Fibroblast of skin of back (primary cell): ENCODE results near the gene CEP76.
"Not testable (repeated sequence)": the region's sequence is repeated elsewhere in the genome, so short reads cannot be mapped to it uniquely, and the experiment has no call there.

Experiments used
- DNase-seq: peaks from one replicate; pipeline ENCODE4 v3.0.0-alpha.2; 2013

CEP76 gene

GRCh38 chr18:12639990-12640880 is 62.3 kb downstream of the CEP76 start:
- DNase-seq, result peak; percentile 89

DNA sequence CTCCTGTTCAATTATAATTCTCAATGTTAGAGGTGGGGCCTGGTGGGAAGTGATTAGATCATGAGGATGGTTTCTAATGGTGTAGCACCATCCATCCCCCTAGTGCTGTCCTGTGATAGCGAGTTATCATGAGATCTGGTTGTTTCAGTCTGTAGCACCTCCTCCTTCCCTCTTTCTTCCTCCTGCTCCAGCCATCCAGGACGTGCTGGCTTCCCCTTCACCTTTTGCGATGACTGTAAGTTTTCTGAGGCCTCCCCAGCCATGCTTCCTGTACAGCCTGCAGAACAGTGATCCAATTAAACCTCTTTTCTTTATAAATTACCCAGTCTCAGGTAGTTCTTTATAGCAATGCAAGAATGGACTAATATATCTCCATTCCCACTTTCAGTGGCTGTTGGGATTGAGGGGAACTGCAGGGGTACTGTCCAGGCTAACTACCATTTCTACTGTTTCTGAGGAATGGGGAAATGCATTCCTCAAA is 63.8 kb downstream of the CEP76 start:
- no peak for DNase-seq

DNA sequence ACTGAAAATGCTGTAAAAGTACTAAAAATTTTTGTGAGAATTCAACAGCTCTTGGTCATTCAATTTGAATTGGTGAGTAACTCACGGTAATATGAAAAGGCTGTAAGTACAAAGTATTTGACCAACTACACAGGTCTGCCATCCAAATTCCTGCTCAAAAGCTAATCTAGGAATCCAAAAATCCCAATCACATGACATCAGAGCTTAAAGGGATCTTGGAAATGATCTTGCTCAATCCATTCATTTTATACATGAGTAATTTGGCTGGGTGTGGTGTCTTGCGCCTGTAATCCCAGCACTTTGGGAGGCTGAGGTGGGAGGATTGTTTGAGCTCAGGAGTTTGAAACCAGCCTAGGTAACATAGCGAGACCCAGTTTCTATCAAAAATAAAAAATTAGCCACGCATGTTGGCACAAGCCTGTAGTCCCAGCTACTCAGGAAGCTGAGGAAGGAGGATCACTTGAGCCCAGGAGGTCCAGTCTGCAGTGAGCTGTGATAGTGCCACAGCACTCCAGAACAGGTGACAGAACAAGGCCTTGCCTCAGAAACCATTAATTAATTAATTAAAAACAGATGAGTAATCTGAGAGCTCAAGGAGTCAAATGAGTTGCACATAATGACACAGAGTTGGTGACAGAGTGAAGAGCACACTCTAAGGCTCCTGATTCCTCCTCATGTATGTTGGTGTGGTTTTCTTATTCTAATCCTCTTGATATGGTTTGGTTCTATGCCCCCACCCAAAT is 64.5 kb downstream of the CEP76 start:
- peak; percentile 81 for DNase-seq

DNA sequence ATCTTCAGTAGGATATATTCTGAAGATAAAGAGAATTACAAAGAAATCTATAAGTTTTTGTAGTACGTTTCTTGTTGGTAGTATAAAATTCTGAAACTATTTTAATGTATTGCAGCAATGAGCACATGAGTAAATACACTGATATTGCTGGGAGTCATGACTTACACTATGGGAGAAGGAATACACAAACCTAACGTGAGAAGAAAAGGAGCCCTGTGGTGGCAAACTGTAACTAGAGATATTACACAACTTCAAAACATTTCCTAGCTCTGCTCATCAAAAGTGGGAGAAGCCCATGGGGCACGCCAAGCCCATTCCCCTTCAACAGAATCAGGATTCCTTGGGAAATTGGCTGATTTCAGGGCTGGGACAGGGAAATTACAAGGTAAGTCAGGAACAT is 65.1 kb downstream of the CEP76 start:
- DNase-seq, result peak; percentile 32

- DNase-seq, result no peak
Measured at GRCh38 chr18:12631831-12632477, 70.6 kb downstream of the CEP76 start.

DNA sequence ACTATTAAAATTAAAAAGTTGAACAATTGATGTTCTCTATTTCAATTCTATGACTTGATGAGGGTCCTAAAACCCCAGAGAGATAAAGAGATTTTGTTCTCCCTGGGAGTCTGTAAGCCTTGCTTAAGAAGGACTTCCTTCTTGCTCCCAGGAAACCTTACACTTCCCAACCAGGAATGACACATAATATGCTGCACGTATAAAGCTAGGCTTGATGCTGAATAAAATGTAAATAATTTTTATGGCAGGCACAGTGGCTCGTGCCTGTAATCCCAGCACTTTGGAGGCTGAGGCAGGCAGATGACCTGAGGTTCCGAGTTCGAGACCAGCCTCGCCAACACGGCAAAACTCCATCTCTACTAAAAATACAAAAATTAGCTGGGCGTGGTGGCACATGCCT is 72.4 kb downstream of the CEP76 start:
- peak; percentile 66 for DNase-seq

- peak; percentile 78 for DNase-seq
Measured at GRCh38 chr18:12628706-12629702, 73.5 kb downstream of the CEP76 start.

DNA sequence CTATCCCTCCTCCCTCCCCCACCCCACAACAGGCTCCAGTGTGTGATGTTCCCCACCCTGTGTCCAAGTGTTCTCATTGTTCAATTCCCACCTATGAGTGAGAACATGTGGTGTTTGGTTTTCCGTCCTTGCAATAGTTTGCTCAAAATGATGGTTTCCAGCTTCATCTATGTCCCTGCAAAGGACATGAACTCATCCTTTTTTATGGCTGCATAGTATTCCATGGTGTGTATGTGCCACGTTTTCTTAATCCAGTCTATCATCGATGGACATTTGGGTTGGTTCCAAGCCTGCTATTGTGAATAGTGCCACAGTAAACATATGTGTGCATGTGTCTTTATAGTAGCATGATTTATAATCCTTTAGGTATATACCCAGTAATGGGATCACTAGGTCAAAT is 75.3 kb downstream of the CEP76 start:
- DNase-seq, result not testable (repeated sequence)

DNA sequence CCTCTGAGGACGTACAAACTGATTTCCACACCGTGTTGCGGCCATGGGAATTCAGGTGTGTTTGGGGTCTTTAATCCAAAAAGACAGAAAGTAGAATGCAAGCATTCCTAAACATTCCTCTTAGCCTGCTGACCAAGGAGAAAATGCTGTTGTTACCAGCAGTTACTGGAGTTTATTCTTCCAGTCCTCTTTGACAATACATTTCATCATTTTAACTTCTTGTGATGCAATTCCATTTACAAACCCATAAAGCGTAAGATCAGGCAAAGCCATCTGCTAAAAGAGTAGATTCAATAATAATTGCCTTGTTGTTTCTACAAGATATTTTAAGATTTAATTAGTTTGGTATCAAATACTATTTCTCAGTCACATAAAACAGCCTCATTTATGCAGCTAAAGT is 77.3 kb downstream of the CEP76 start:
- DNase-seq, result no peak
